OCI-LY3 (cell line): ENCODE measurements around the gene GALNTL6.

Experiments
- H2AFZ ChIP-seq: fragments of 200-600, 300-600 bp; shearing (Covaris generic); 2 replicates; pipeline ENCODE4 v1.6.0; 2014; ENCODE audit warnings: antibody characterized with exemption, low read depth, low read length
- H3K27ac ChIP-seq: fragments of 200-600, 300-600 bp; sonication (generic); 2 replicates; pipeline ENCODE4 v1.5.1; 2014; ENCODE audit warnings: mild to moderate bottlenecking, low read length, moderate library complexity, mixed read lengths
- H3K27me3 ChIP-seq: fragments of 200-600, 300-600 bp; sonication (generic); 2 replicates; pipeline ENCODE4 v1.6.1; 2014; ENCODE audit warnings: low read depth, low read length, mixed read lengths
- H3K36me3 ChIP-seq: fragments of 200-600, 300-600 bp; sonication (generic); replicated peaks from 2 replicates; pipeline ENCODE3; 2014; ENCODE audit warnings: low read depth, low read length, mixed read lengths
- H3K4me1 ChIP-seq: fragments of 300-600, 200-600 bp; sonication (generic); 2 replicates; pipeline ENCODE4 v1.6.1; 2014; ENCODE audit warnings: low read length, mixed read lengths
- H3K4me2 ChIP-seq: fragments of 200-600, 300-600 bp; sonication (generic); 2 replicates; pipeline ENCODE4 v1.6.1; 2014; ENCODE audit warnings: low read length, mixed read lengths
- H3K4me3 ChIP-seq: fragments of 300-600, 200-600 bp; sonication (generic); 2 replicates; pipeline ENCODE4 v1.5.1; 2014; ENCODE audit warnings: antibody characterized with exemption, mild to moderate bottlenecking, low read length, moderate library complexity
- H3K79me2 ChIP-seq: fragments of 300-600, 200-600 bp; shearing (Covaris generic); 2 replicates; pipeline ENCODE4 v1.6.1; 2014; ENCODE audit warnings: mild to moderate bottlenecking, low read length, mixed read lengths
- H3K9ac ChIP-seq: fragments of 300-600, 200-600 bp; shearing (Covaris generic); 2 replicates; pipeline ENCODE4 v1.6.0; 2014; ENCODE audit warnings: mild to moderate bottlenecking, low read length, moderate library complexity
- H3K9me3 ChIP-seq: fragments of 200-600, 300-600 bp; shearing (Covaris generic); 2 replicates; pipeline ENCODE4 v1.6.1; 2014; ENCODE audit warnings: low read length, mixed read lengths; ENCODE audit not compliant: insufficient read depth
- H4K20me1 ChIP-seq: fragments of 200-600, 300-600 bp; sonication (generic); 2 replicates; pipeline ENCODE4 v1.6.1; 2016; ENCODE audit warnings: low read length, mixed read lengths; ENCODE audit not compliant: insufficient read depth
- EZH2phosphoT487 ChIP-seq: fragments of 200-600 bp; shearing (Covaris generic); IDR thresholded peaks from 2 replicates; pipeline ENCODE4 v1.6.1; 2018; ENCODE audit warnings: antibody characterized with exemption, mixed run types, low read depth
- TF ChIP-seq, protein P1 (sequence below): fragments of 200-600, 300-600 bp; sonication (generic); IDR thresholded peaks from 2 replicates; pipeline ENCODE4 v1.5.1; 2014; ENCODE audit warnings: antibody characterized with exemption, low read length, low read depth

The GALNTL6 gene

DNA sequence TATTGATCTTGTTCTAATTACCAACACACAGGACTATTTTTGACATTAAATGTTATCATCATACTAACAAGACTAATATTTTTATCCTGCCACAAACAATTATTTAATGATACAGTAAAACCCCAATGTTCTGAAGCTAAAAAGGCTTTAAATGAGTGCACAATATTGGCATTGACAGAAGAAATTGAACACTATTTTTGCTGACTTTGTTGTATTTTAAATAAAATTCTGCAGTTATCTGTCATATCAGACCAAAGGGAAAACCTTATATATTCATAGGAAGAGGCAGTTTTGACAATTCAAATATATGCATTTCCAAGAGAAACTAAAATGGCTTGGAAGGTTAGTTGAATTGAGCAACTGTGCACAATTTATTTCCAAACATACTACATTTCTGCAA is 957.6 kb downstream of the GALNTL6 start:
- H4K20me1 ChIP-seq, result no peaks in the 10 kb centered on the region
- no peak overlapping the region for H3K9ac ChIP-seq
- no peaks in the 10 kb centered on the region for H3K27me3 ChIP-seq
- H3K4me3 ChIP-seq, result no peak overlapping the region
- TF ChIP-seq EZH2phosphoT487, result no peak
- TF ChIP-seq, protein P1, sequence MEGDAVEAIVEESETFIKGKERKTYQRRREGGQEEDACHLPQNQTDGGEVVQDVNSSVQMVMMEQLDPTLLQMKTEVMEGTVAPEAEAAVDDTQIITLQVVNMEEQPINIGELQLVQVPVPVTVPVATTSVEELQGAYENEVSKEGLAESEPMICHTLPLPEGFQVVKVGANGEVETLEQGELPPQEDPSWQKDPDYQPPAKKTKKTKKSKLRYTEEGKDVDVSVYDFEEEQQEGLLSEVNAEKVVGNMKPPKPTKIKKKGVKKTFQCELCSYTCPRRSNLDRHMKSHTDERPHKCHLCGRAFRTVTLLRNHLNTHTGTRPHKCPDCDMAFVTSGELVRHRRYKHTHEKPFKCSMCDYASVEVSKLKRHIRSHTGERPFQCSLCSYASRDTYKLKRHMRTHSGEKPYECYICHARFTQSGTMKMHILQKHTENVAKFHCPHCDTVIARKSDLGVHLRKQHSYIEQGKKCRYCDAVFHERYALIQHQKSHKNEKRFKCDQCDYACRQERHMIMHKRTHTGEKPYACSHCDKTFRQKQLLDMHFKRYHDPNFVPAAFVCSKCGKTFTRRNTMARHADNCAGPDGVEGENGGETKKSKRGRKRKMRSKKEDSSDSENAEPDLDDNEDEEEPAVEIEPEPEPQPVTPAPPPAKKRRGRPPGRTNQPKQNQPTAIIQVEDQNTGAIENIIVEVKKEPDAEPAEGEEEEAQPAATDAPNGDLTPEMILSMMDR, result no peak
- no peak overlapping the region for H2AFZ ChIP-seq
- H3K36me3 ChIP-seq, result no peaks in the 10 kb centered on the region
- no peaks in the 10 kb centered on the region for H3K9me3 ChIP-seq
- no peak overlapping the region for H3K4me2 ChIP-seq
- no peak overlapping the region for H3K27ac ChIP-seq
- H3K4me1 ChIP-seq, result peaks cover 4% of the 10 kb centered on the region; the same call in 1 of the 2 replicates
- no peaks in the 10 kb centered on the region for H3K79me2 ChIP-seq

DNA sequence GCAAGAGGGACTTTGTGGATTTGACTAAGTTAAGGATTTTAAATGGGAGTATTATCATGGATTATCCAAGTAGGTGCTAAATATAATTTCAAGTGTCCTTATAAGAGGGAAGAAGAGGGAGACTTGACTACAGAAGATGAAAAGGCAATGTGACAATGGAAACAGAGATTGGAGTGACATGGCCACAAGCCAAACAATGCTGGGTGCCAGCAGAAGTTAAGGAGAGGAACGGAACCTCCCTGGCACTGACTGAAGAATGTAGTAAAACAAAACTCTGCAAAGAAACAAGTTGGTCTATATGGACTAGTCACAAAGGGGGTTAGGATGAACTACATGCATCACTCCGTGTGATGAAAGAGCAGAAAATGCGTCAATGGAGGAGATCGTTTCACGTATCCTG is 959.6 kb downstream of the GALNTL6 start:
- H4K20me1 ChIP-seq, result no peaks in the 10 kb centered on the region
- no peaks in the 10 kb centered on the region for H3K79me2 ChIP-seq
- TF ChIP-seq, protein P1, result no peak
- no peak for TF ChIP-seq EZH2phosphoT487
- H3K4me1 ChIP-seq, result peaks cover 4% of the 10 kb centered on the region; the same call in 1 of the 2 replicates
- no peak overlapping the region for H3K4me3 ChIP-seq
- no peak overlapping the region for H3K27ac ChIP-seq
- no peaks in the 10 kb centered on the region for H3K36me3 ChIP-seq
- H3K9ac ChIP-seq, result no peak overlapping the region
- H3K9me3 ChIP-seq, result no peaks in the 10 kb centered on the region
- H3K4me2 ChIP-seq, result no peak overlapping the region
- no peaks in the 10 kb centered on the region for H3K27me3 ChIP-seq
- H2AFZ ChIP-seq, result no peak overlapping the region

DNA sequence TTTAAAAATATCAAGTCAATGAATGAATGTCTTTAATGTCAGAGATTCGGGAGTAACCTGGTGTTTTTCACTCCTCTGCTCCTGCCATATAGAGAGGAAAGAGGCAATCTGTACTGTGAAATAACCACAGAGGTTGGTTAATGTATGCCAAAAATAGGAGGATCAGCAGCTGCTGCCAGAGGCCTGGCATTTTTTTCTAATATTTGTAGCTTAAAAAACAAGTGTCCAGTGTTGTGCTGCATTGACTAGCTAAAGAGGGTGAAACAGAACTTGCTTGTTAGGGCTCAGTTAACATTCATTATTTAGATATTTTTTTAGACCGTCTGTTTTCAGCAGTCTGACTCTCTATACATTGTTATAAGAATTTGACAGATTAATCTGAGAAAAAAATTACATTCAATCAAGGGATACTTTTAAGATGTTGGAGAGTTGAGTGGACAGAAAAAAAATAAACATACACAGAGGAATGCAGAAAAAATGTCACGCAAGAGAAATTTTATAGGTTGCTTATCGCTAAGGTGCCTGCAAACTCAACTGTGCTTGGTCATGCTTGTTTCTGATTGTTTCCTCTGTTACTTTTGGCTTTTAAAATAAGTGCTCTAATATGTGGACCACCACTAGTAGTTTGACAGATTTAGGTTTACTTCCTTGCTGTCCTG is 963.1 kb downstream of the GALNTL6 start:
- peaks cover 4% of the 10 kb centered on the region; the same call in 1 of the 2 replicates for H3K4me1 ChIP-seq
- no peak overlapping the region for H3K4me2 ChIP-seq

DNA sequence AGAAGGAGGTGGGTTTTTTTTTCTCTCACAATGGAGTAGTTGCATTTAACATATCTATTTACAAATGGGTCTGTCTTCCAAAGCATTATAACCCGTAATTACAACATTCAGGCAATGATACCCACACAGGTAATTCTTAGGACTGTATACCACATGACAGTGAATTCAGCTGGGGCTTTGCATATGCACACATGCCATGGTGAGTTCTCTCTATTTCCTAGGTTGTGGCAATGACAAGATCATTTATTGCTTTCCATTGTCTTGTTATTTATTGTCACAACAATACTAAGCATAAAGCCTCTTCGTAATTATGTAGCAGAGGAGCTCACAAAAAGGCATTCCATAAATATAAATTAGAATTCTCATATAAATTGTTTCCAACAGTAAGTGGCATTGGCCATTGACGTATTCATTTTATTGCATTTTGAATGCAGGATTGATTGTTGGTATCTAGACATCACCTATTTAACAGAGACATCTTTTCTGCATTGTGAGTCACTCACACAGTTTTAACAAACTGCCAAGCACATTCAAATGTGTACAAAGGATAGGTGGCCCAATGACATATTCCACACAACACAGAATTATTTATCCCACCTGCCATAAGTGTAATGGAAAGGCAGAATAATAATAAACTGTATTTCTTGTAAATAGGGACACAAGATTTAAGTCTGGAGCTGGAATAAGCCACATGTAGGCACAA is 964.7 kb downstream of the GALNTL6 start:
- H3K27me3 ChIP-seq, result no peaks in the 10 kb centered on the region
- H4K20me1 ChIP-seq, result no peaks in the 10 kb centered on the region
- no peak overlapping the region for H3K27ac ChIP-seq
- H3K79me2 ChIP-seq, result no peaks in the 10 kb centered on the region
- H3K9ac ChIP-seq, result no peak overlapping the region
- H3K36me3 ChIP-seq, result no peaks in the 10 kb centered on the region
- no peak overlapping the region for H3K4me3 ChIP-seq
- H2AFZ ChIP-seq, result no peak overlapping the region
- no peak overlapping the region for H3K4me2 ChIP-seq
- TF ChIP-seq EZH2phosphoT487, result no peak
- no peaks in the 10 kb centered on the region for H3K9me3 ChIP-seq
- H3K4me1 ChIP-seq, result peaks cover 4% of the 10 kb centered on the region; the same call in 1 of the 2 replicates

More for the DNA sequence above, 963.1 kb downstream of the GALNTL6 start:
- H3K79me2 ChIP-seq, result no peaks in the 10 kb centered on the region
- H3K9me3 ChIP-seq, result no peaks in the 10 kb centered on the region
- H3K27ac ChIP-seq, result no peak overlapping the region
- no peak overlapping the region for H2AFZ ChIP-seq
- no peak overlapping the region for H3K4me3 ChIP-seq
- H3K9ac ChIP-seq, result no peak overlapping the region
- H3K36me3 ChIP-seq, result no peaks in the 10 kb centered on the region
- no peak for TF ChIP-seq EZH2phosphoT487
- TF ChIP-seq, protein P1, result no peak
- no peaks in the 10 kb centered on the region for H4K20me1 ChIP-seq
- no peaks in the 10 kb centered on the region for H3K27me3 ChIP-seq
